GM12878 (cell line): ENCODE measurements around the gene POC5. TPM values are rescaled to one million over a fixed set of nuclear protein-coding genes. Genes with fewer than 3 reads are reported as not detected.

Experiments used
- ATAC-seq: fragments of 200-7000 bp; cut with Tn5 transposase; 3 replicates; pipeline ENCODE4 v1.9.1; 2020; ENCODE audit warnings: mild to moderate bottlenecking, moderate library complexity
- BruUV-seq: library from RNA; stranded (reverse); fragments of 400-500 nt; replicated peaks from 2 replicates; lab custom pipeline; 2021; lab: Mats Ljungman, UMichigan
- CTCF ChIA-PET: fragments of 300-600 bp; sonication (Branson Sonifier 250); formaldehyde crosslinking; extraction: SDS; loops from one replicate; lab custom pipeline; 2021; ENCODE audit warnings: inconsistent platforms; lab: Yijun Ruan, JAX
- POLR2A ChIA-PET: fragments of 350-600 bp; formaldehyde crosslinking; extraction: SDS; loops from one replicate; lab custom pipeline; 2021; ENCODE audit warnings: inconsistent platforms; lab: Charles Lee
- RAD21 ChIA-PET: fragments of 300-600 bp; sonication (Branson Sonifier 250); formaldehyde crosslinking; loops from one replicate; lab custom pipeline; 2023; ENCODE audit warnings: antibody characterized with exemption; ENCODE audit not compliant: unreplicated experiment; lab: Charles Lee
- SMC1A ChIA-PET: fragments of 300-600 bp; sonication (Branson Sonifier 250); formaldehyde crosslinking; loops from one replicate; lab custom pipeline; 2023; ENCODE audit not compliant: unreplicated experiment, uncharacterized antibody; lab: Charles Lee
- DNase-seq: peaks from one replicate; pipeline ENCODE4 v3.0.0-alpha.2; 2011; ENCODE audit warnings: low read depth, low spot score
- FAIRE-seq: peaks from 3 replicates; lab custom pipeline; 2011; peaks lifted over from hg19 to GRCh38; lab: Jason Lieb, UNC
- H2AFZ ChIP-seq: 2 replicates; pipeline ENCODE4 v1.6.0; 2011; ENCODE audit warnings: low read depth, low read length, control low read depth; ENCODE audit not compliant: control insufficient read depth
- H3K27ac ChIP-seq: 2 replicates; pipeline ENCODE4 v1.5.1; 2011; ENCODE audit warnings: control low read depth; ENCODE audit not compliant: control insufficient read depth, insufficient read depth
- H3K27me3 ChIP-seq, 2 experiments: replicated peaks in 1 of 2; 2 replicates each; pipeline versions ENCODE4 v1.6.0 to v1.6.1; 2011; ENCODE audit warnings: low read length in 1 of 2; ENCODE audit not compliant: control insufficient read depth in 2 of 2, insufficient read depth in 2 of 2
- H3K36me3 ChIP-seq, 2 experiments: 2 replicates each; pipeline ENCODE4 v1.5.1; 2011; ENCODE audit warnings: low read length in 1 of 2; ENCODE audit not compliant: control insufficient read depth in 2 of 2, insufficient read depth in 2 of 2
- H3K4me1 ChIP-seq: 2 replicates; pipeline ENCODE4 v1.6.1; 2011; ENCODE audit warnings: mild to moderate bottlenecking, low read length, moderate library complexity, mixed read lengths; ENCODE audit not compliant: control insufficient read depth, insufficient read depth
- H3K4me2 ChIP-seq: 2 replicates; pipeline ENCODE4 v1.6.0; 2011; ENCODE audit warnings: control low read depth; ENCODE audit not compliant: control insufficient read depth, insufficient read depth
- H3K4me3 ChIP-seq: fragments of 200-600 bp; sonication (generic); 2 replicates; pipeline ENCODE4 v1.5.1; 2016
- H3K79me2 ChIP-seq: 2 replicates; pipeline ENCODE4 v1.6.0; 2011; ENCODE audit warnings: low read length; ENCODE audit not compliant: control insufficient read depth, insufficient read depth
- H3K9ac ChIP-seq: 2 replicates; pipeline ENCODE4 v1.8.0; 2011; ENCODE audit warnings: low read length, control low read depth, mixed read lengths; ENCODE audit not compliant: control insufficient read depth, insufficient read depth
- H3K9me3 ChIP-seq: replicated peaks from 3 replicates; pipeline ENCODE4 v1.5.1; 2011; ENCODE audit warnings: mild to moderate bottlenecking, low read length; ENCODE audit not compliant: control insufficient read depth, insufficient read depth
- H4K20me1 ChIP-seq: 2 replicates; pipeline ENCODE4 v1.6.0; 2011; ENCODE audit not compliant: control insufficient read depth, insufficient read depth
- ASH2L ChIP-seq: fragments of 300-600, 200-600 bp; sonication (generic); IDR thresholded peaks from 2 replicates; pipeline ENCODE4 v1.6.1; 2017; ENCODE audit warnings: low read depth, mild to moderate bottlenecking, borderline replicate concordance
- GABPA ChIP-seq: IDR thresholded peaks from 2 replicates; pipeline ENCODE4 v1.6.1; 2014; ENCODE audit warnings: antibody characterized with exemption, low read depth, mild to moderate bottlenecking, inconsistent platforms
- IKZF1 ChIP-seq: fragments of 450-650 bp; conservative IDR thresholded peaks from 2 replicates; pipeline ENCODE4 v1.6.1; 2017; ENCODE audit warnings: antibody characterized with exemption, mild to moderate bottlenecking
- KDM1A ChIP-seq: fragments of 200-600 bp; sonication (generic); IDR thresholded peaks from 2 replicates; pipeline ENCODE4 v1.6.1; 2016; ENCODE audit warnings: borderline replicate concordance
- RELA ChIP-seq: fragments of 450-650 bp; IDR thresholded peaks from 2 replicates; pipeline ENCODE4 v1.8.0; 2014; ENCODE audit warnings: borderline replicate concordance; ENCODE audit not compliant: partially characterized antibody
- SREBF1 ChIP-seq: IDR thresholded peaks from 2 replicates; pipeline ENCODE4 v1.6.1; 2012; ENCODE audit warnings: mild to moderate bottlenecking, low read length
- TARDBP ChIP-seq: IDR thresholded peaks from 2 replicates; pipeline ENCODE4 v1.6.1; 2016; ENCODE audit warnings: borderline replicate concordance
- YY1 ChIP-seq: IDR thresholded peaks from 2 replicates; pipeline ENCODE4 v1.6.1; 2011; ENCODE audit warnings: low read depth, mild to moderate bottlenecking, low read length
- ZZZ3 ChIP-seq: IDR thresholded peaks from 2 replicates; pipeline ENCODE4 v1.6.1; 2011; ENCODE audit warnings: low read depth; ENCODE audit not compliant: control insufficient read depth, insufficient read length
- WGBS: methylation state at CpG from one replicate; pipeline ENCODE4 v1.1.6; 2016; ENCODE audit warnings: low lambda C conversion rate; ENCODE audit not compliant: insufficient replicate concordance, insufficient coverage; ENCODE audit errors: missing lambda C conversion rate; 5-methylcytosine and 5-hydroxymethylcytosine counted together
- in situ Hi-C: fragments of 300-500 bp; cut with MboI; formaldehyde crosslinking; loops from 9 replicates; pipeline ENCODE4 v1.14.3; 2018; ENCODE audit warnings: mixed read lengths
- intact Hi-C: fragments of 100-400 bp; cut with micrococcal nuclease; formaldehyde crosslinking; loops from one replicate; pipeline ENCODE4 v1.14.2; 2022; ENCODE audit not compliant: unreplicated experiment
- polyA plus RNA-seq, 11 experiments: library from polyadenylated mRNA; depleted of rRNA in 4 of 11; unstranded in 6 of 11; stranded (reverse) in 5 of 11; fragments of >200 nt; fragmentation: Nextera tagmentation in 4 of 11; fragmentation: Illumina TruSeq in 1 of 11; extraction: Ambion mirVana in 4 of 11; extraction: Trizol in 1 of 11; gene quantifications; 1 replicate in 1 of 11; 2 replicates in 10 of 11; pipeline versions ENCODE4 v1.2.1 to v1.2.3, GENCODE V29; 2011 to 2016; ENCODE audit warnings: inconsistent platforms in 2 of 11, missing spikeins in 2 of 11, low read depth in 1 of 11
- total RNA-seq, 4 experiments: library from RNA; depleted of rRNA in 3 of 4; stranded (reverse); fragments of >200 nt in 3 of 4; fragmentation: Illumina TruSeq in 1 of 4; extraction: Trizol in 1 of 4; gene quantifications; 2 replicates each; pipeline versions ENCODE4 v1.2.1 to v1.2.3, GENCODE V29; 2013 to 2021
- TF ChIP-seq, protein P1 (sequence below): IDR thresholded peaks from 2 replicates; pipeline ENCODE4 v1.6.1; 2012; ENCODE audit warnings: low read depth, low read length, improper control_type of control experiment
- TF ChIP-seq, protein P2 (sequence below): IDR thresholded peaks from 2 replicates; pipeline ENCODE4 v1.6.1; 2011; ENCODE audit warnings: borderline replicate concordance, low read depth, mild to moderate bottlenecking, moderate library complexity, mixed read lengths, low read length; ENCODE audit not compliant: insufficient read depth; ENCODE audit errors: extremely low read length
- TF ChIP-seq, protein P3 (sequence below): IDR thresholded peaks from 2 replicates; pipeline ENCODE4 v1.6.1; 2012; ENCODE audit warnings: mild to moderate bottlenecking, low read depth, low read length

POC5 gene
- total and polyA plus RNA-seq, 10 of the 15 experiments (the other 5 are each of a cell fraction or from before 2014, with no cell fraction given) = 13.1 to 25.6 (median 21.8) TPM

DNA sequence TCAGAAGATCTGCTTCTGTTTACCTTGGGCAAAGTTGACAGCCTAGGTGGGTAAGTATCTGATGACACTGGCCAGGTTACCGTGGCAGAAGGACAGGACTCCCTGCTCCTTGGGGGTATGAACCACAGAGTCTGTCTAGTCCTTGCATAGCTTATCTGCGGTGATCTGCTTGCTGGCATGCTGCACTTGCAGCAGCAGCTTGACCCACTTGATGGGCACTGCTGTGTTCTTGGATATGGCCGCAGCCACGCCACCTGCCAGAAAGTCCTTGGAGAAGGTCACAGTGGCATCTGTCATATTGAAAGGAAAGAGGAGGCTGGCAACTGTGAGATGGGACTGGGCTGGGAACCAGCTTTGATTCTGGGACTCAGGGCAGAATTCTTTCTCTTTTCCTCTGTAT is 35.9 kb upstream of the POC5 start:
- DNase-seq = no peak
- Histone ChIP-seq H4K20me1 (no peaks in the 10 kb centered on the region), H3K4me2 (no peak overlapping the region), H3K79me2 (no peaks in the 10 kb centered on the region), H3K27me3 (no peaks in the 10 kb centered on the region; a peak in 1 of 4 replicates), H2AFZ (no peak overlapping the region), H3K4me1 (no peaks in the 10 kb centered on the region), H3K4me3 (no peak overlapping the region), H3K27ac (no peak overlapping the region), H3K36me3 (no peaks in the 10 kb centered on the region), H3K9me3 (no peaks in the 10 kb centered on the region), H3K9ac (no peak overlapping the region)
- CTCF ChIA-PET = no interaction called here
- intact Hi-C loops = no loop called here
- in situ Hi-C loops = no loop called here
- ATAC-seq = no peak
- TF ChIP-seq, protein P1, sequence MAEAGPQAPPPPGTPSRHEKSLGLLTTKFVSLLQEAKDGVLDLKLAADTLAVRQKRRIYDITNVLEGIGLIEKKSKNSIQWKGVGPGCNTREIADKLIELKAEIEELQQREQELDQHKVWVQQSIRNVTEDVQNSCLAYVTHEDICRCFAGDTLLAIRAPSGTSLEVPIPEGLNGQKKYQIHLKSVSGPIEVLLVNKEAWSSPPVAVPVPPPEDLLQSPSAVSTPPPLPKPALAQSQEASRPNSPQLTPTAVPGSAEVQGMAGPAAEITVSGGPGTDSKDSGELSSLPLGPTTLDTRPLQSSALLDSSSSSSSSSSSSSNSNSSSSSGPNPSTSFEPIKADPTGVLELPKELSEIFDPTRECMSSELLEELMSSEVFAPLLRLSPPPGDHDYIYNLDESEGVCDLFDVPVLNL = no peak
- TF ChIP-seq TARDBP = no peak
- no peak for TF ChIP-seq YY1
- no peak for TF ChIP-seq GABPA
- TF ChIP-seq ZZZ3 = no peak
- TF ChIP-seq, protein P2, sequence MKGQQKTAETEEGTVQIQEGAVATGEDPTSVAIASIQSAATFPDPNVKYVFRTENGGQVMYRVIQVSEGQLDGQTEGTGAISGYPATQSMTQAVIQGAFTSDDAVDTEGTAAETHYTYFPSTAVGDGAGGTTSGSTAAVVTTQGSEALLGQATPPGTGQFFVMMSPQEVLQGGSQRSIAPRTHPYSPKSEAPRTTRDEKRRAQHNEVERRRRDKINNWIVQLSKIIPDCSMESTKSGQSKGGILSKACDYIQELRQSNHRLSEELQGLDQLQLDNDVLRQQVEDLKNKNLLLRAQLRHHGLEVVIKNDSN = no peak
- TF ChIP-seq, protein P3, sequence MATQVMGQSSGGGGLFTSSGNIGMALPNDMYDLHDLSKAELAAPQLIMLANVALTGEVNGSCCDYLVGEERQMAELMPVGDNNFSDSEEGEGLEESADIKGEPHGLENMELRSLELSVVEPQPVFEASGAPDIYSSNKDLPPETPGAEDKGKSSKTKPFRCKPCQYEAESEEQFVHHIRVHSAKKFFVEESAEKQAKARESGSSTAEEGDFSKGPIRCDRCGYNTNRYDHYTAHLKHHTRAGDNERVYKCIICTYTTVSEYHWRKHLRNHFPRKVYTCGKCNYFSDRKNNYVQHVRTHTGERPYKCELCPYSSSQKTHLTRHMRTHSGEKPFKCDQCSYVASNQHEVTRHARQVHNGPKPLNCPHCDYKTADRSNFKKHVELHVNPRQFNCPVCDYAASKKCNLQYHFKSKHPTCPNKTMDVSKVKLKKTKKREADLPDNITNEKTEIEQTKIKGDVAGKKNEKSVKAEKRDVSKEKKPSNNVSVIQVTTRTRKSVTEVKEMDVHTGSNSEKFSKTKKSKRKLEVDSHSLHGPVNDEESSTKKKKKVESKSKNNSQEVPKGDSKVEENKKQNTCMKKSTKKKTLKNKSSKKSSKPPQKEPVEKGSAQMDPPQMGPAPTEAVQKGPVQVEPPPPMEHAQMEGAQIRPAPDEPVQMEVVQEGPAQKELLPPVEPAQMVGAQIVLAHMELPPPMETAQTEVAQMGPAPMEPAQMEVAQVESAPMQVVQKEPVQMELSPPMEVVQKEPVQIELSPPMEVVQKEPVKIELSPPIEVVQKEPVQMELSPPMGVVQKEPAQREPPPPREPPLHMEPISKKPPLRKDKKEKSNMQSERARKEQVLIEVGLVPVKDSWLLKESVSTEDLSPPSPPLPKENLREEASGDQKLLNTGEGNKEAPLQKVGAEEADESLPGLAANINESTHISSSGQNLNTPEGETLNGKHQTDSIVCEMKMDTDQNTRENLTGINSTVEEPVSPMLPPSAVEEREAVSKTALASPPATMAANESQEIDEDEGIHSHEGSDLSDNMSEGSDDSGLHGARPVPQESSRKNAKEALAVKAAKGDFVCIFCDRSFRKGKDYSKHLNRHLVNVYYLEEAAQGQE = no peak
- no peak for TF ChIP-seq SREBF1
- no peak for TF ChIP-seq ASH2L
- TF ChIP-seq KDM1A = no peak
- TF ChIP-seq RELA = no peak
- no peak for TF ChIP-seq IKZF1
- FAIRE-seq = no peak
- BruUV-seq = no TSS peak
- 52% methylated on average over 4 of the region's 4 CpGs for WGBS
- POLR2A ChIA-PET = no interaction called here
- SMC1A ChIA-PET = interaction anchor here (1.0 kb wide), 1 partner anchor 9 kb away, joined by 4 read pairs; no protein-coding TSS in a partner anchor
- RAD21 ChIA-PET = no interaction called here
